Neural cell (in vitro differentiated cells): Measurements from ENCODE around the gene RPS6KA2.

Experiments used
- EP300 ChIP-seq: fragments of 450-650 bp; conservative IDR thresholded peaks from 2 replicates; pipeline ENCODE4 v1.6.1; 2014; ENCODE audit warnings: antibody characterized with exemption, mild to moderate bottlenecking, moderate library complexity; ENCODE audit not compliant: poor library complexity, severe bottlenecking
- TAF1 ChIP-seq: IDR thresholded peaks from 2 replicates; pipeline ENCODE4 v1.6.1; 2012; ENCODE audit warnings: low read depth
- TF ChIP-seq, protein P1 (sequence below): fragments of 450-650 bp; IDR thresholded peaks from 2 replicates; pipeline ENCODE4 v1.5.1; 2014; ENCODE audit warnings: antibody characterized with exemption, mild to moderate bottlenecking, moderate library complexity; ENCODE audit not compliant: poor library complexity, severe bottlenecking

DNA sequence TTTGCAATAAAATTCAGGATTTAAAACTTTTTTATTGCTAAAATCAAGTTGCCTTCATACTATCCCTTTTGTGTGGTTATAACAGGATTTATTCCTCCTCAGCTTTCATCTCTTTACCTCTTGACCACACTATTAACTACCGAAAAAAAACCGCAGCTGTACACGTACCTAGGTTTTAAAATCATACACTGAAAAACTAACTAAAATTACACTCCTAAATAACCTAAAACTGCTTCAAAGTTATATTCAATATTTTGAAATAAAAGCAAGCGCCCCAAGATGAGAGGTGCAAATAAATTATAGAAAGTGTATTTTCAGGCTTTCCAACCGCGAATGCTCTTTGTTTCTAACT is 245.7 kb downstream of the RPS6KA2 start:
- TF ChIP-seq, protein P1, sequence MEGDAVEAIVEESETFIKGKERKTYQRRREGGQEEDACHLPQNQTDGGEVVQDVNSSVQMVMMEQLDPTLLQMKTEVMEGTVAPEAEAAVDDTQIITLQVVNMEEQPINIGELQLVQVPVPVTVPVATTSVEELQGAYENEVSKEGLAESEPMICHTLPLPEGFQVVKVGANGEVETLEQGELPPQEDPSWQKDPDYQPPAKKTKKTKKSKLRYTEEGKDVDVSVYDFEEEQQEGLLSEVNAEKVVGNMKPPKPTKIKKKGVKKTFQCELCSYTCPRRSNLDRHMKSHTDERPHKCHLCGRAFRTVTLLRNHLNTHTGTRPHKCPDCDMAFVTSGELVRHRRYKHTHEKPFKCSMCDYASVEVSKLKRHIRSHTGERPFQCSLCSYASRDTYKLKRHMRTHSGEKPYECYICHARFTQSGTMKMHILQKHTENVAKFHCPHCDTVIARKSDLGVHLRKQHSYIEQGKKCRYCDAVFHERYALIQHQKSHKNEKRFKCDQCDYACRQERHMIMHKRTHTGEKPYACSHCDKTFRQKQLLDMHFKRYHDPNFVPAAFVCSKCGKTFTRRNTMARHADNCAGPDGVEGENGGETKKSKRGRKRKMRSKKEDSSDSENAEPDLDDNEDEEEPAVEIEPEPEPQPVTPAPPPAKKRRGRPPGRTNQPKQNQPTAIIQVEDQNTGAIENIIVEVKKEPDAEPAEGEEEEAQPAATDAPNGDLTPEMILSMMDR: no peak
- TF ChIP-seq TAF1 (no peak), EP300 (no peak)
